ENCODE results near the gene ISG20.
A peak's percentile ranks its signal among the peaks of the same experiment; 100 is the strongest.
"Not testable (repeated sequence)": the region's sequence is repeated elsewhere in the genome, so short reads cannot be mapped to it uniquely, and the experiment has no call there.

Gene ISG20

GRCh38 chr15:88630141-88630721, 8.6 kb upstream of the ISG20 start:
- DNase-seq (ENCODE audit: low read depth) = peak; percentile 55
- TF ChIP-seq CTCF (conservative IDR thresholded peaks at IDR 0.05; ENCODE audit: control insufficient read depth, insufficient read depth, low read depth, low read length) = no peak
- no peak overlapping the region for H3K4me3 ChIP-seq (ENCODE audit: control insufficient read depth, low read depth, low read length)

- DNase-seq (ENCODE audit: low read depth) = no peak
- no peak overlapping the region for H3K4me3 ChIP-seq (ENCODE audit: control insufficient read depth, low read depth, low read length)
- TF ChIP-seq CTCF (conservative IDR thresholded peaks at IDR 0.05; ENCODE audit: control insufficient read depth, insufficient read depth, low read depth, low read length) = no peak
Observed at GRCh38 chr15:88630798-88631463, 7.9 kb upstream of the ISG20 start.

GRCh38 chr15:88631464-88632028, 7.3 kb upstream of the ISG20 start:
- DNase-seq (ENCODE audit: low read depth) = no peak
- H3K4me3 ChIP-seq (ENCODE audit: control insufficient read depth, low read depth, low read length) = no peak overlapping the region
- no peak for TF ChIP-seq CTCF (conservative IDR thresholded peaks at IDR 0.05; ENCODE audit: control insufficient read depth, insufficient read depth, low read depth, low read length)

- H3K4me3 ChIP-seq (ENCODE audit: control insufficient read depth, low read depth, low read length); DNase-seq (ENCODE audit: low read depth): not testable (repeated sequence)
Observed at GRCh38 chr15:88632797-88633196, 6.0 kb upstream of the ISG20 start.

GRCh38 chr15:88634449-88634848, 4.4 kb upstream of the ISG20 start:
- no peak for DNase-seq (ENCODE audit: low read depth)
- no peak for TF ChIP-seq CTCF (conservative IDR thresholded peaks at IDR 0.05; ENCODE audit: control insufficient read depth, insufficient read depth, low read depth, low read length)
- H3K4me3 ChIP-seq (ENCODE audit: control insufficient read depth, low read depth, low read length) = no peak overlapping the region

GRCh38 chr15:88635318-88635717, 3.5 kb upstream of the ISG20 start:
- TF ChIP-seq CTCF (conservative IDR thresholded peaks at IDR 0.05; ENCODE audit: control insufficient read depth, insufficient read depth, low read depth, low read length) = no peak
- H3K4me3 ChIP-seq (ENCODE audit: control insufficient read depth, low read depth, low read length) = no peak overlapping the region
- DNase-seq (ENCODE audit: low read depth) = no peak

- DNase-seq (ENCODE audit: low read depth) = no peak
- H3K4me3 ChIP-seq (ENCODE audit: control insufficient read depth, low read depth, low read length) = no peak overlapping the region
Observed at GRCh38 chr15:88636050-88636449, 2.8 kb upstream of the ISG20 start.

More at GRCh38 chr15:88636050-88636449, 2.8 kb upstream of the ISG20 start:
- no peak for TF ChIP-seq CTCF (conservative IDR thresholded peaks at IDR 0.05; ENCODE audit: control insufficient read depth, insufficient read depth, low read depth, low read length)
